Transverse colon (tissue), 4 donors: ENCODE data around the gene CNTFR. TPM values are rescaled to one million over a fixed set of nuclear protein-coding genes. Genes with fewer than 3 reads are reported as not detected.

Source experiments
- DNase-seq: peaks from one replicate; pipeline ENCODE4 v3.0.0-alpha.2; 2019
- H3K27ac ChIP-seq, 4 donors: fragments of 200-600 bp; sonication (generic); 2 replicates each; pipeline ENCODE4 v1.5.1; 2016 to 2018; ENCODE audit warnings: inconsistent platforms in 4 of 4
- H3K27me3 ChIP-seq: fragments of 200-600 bp; sonication (generic); 2 replicates; pipeline ENCODE4 v1.5.1; 2017; ENCODE audit warnings: inconsistent platforms
- H3K36me3 ChIP-seq, 4 donors: fragments of 200-600 bp; sonication (generic); 2 replicates each; pipeline ENCODE4 v1.5.1; 2017 to 2019; ENCODE audit warnings: inconsistent platforms in 4 of 4
- H3K4me1 ChIP-seq, 4 donors: fragments of 200-600 bp; sonication (generic); 2 replicates each; pipeline ENCODE4 v1.5.1; 2017 to 2020; ENCODE audit warnings: inconsistent platforms in 4 of 4
- H3K4me3 ChIP-seq, 4 donors: fragments of 200-600 bp; sonication (generic); 1 replicate in 1 of 4; 2 replicates in 3 of 4; pipeline versions ENCODE4 v1.5.1 to v1.6.1; 2017 to 2019; ENCODE audit warnings: inconsistent platforms in 4 of 4
- H3K9me3 ChIP-seq, 2 donors: fragments of 200-600 bp; sonication (generic); 2 replicates each; pipeline ENCODE4 v1.5.1; 2017 to 2019; ENCODE audit warnings: inconsistent platforms in 2 of 2
- CTCF ChIP-seq, 5 experiments: fragments of 200-600 bp in 3 of 5; fragments of 450-650 bp in 2 of 5; sonication (generic) in 3 of 5; IDR thresholded peaks; 1 replicate in 2 of 5; 2 replicates in 3 of 5; pipeline ENCODE4 v1.5.1; 2016 to 2017; ENCODE audit warnings: antibody characterized with exemption in 5 of 5, inconsistent platforms in 3 of 5, mild to moderate bottlenecking in 2 of 5, moderate library complexity in 1 of 5
- EP300 ChIP-seq: sonication (generic); formaldehyde crosslinking; IDR thresholded peaks from one replicate; pipeline ENCODE4 v1.6.1; 2017; ENCODE audit warnings: antibody characterized with exemption, low read depth
- POLR2A ChIP-seq: fragments of 450-650 bp; IDR thresholded peaks from one replicate; pipeline ENCODE4 v1.6.1; 2016; ENCODE audit warnings: antibody characterized with exemption, mild to moderate bottlenecking, moderate library complexity
- POLR2AphosphoS5 ChIP-seq, 3 donors: sonication (generic); formaldehyde crosslinking; IDR thresholded peaks; one replicate each; pipeline ENCODE4 v1.6.1; 2016; ENCODE audit warnings: antibody characterized with exemption in 3 of 3
- WGBS, 2 donors: methylation state at CpG; one replicate each; pipeline ENCODE4 v1.1.5; 2018; ENCODE audit warnings: low coverage in 1 of 2; 5-methylcytosine and 5-hydroxymethylcytosine counted together
- in situ Hi-C, 4 donors: fragments of 200-750 bp; cut with MboI; loops; one replicate each; pipeline versions ENCODE4 v1.15.0 to v1.15.1; 2017; ENCODE audit warnings: low sequenced_read_pairs in 3 of 4, low pct_ligation_motif_present in 1 of 4, low pct_unique_long_range_greater_than_20kb in 1 of 4
- intact Hi-C: fragments of 100-400 bp; cut with DNase I; formaldehyde crosslinking; loops from one replicate; pipeline ENCODE4 v1.15.1; 2023; ENCODE audit warnings: low total_unique reads
- total RNA-seq, 4 donors: library from RNA; depleted of rRNA; stranded (reverse); fragments of >200 nt; gene quantifications; one replicate each; pipeline ENCODE4 v1.1.0, GENCODE V29; 2016

Gene CNTFR
- total RNA-seq, 4 donors from 2014 or later: 5.2 to 59.1 (median 6.8) TPM

DNA sequence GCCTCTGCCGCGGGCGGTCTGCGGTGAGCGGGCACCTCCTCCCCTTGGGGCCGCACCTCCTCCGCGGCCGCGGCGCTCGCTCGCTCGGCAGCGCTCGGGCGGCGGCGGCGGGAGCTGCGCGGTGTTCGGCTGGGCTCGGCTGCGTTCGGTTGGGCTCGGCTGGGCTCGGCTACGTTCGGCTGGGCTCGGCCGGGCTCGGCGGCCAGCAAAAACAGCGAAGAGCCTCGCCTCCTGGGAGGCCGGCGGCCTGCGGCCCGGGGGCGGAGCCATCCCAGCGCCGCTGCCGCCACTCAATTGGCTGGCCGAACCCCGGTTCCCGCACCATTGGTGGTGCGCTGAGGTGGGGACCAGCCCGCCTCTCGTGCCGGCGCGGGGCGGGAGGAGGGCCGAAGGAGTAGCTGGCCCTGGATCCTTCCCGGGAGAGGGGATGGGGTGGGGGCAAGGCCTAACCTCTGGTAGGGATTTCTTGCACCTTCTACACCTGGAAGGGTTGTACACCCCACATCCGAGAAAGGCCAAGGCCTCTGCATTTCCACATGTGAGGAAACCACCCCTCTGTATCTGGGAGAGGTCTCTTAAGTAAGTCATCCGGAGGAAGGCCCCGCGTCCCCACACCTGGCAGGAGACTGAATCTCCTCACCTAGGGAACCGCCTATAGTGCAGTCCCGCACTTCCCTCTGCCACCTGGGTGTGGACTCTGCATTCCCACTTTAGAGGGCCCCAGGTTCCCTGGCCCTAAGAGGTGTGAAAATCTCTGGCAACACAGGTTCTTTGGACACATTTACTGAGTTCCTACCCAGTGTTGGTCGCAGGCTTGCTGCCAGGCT, 66.3 kb downstream of the CNTFR start, which contains the start of gene ENHO:
Gene ENHO (minus strand): TSS at position 20 of the 827 bp plus-strand sequence. CDS start 1,295 bp downstream, outside the sequence.
- in situ Hi-C loops: no loop called here
- H3K4me3 ChIP-seq: peak within 1 kb of the TSS; percentile 35 to 62 (median 44)
- peak within 1 kb of the TSS in 3 of 4 donors; percentile 48 to 57 (median 49) for H3K27ac ChIP-seq

DNA sequence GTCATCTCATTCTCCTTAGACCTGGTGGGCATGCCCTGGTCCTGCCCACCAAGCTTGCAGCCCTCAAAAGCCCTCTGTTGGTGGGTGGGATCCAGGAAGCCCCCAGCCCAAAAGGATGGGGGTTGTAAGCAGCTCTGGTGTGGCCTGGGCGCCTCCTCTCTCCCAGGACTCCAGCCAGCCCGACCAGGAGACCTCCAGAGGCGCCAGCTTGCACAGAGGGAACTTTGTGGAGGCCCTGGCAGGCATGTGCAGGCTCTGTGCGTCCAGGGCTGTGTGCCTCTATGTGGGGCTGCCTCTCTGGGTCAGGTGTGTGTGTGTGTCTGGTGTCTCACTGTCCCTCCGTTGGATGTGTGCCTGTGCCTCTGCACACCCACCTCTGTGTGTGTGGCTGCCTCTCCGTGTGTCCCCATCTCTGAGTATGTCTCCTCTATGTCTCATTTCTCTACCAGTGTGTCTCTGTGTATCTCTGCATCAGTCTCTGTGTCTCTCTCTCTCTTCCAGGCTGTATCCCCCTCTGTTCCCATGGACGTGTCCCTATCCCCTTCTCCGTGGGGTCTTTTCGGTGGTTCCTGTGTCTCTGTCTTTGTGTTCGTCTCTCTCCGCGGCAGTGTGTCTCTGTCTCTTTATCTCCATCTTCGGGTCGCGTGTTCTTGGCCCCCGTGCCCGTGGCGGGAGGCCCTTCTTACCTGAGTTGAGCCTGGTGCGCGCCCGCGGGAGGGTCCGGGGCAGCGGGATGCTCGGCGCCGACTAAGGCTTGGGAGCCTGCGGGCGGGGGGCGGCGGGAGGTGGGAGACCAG, 67.2 kb downstream of the CNTFR start:
- H3K27ac ChIP-seq: peak overlapping the region in 3 of 4 donors; percentile 48 to 57 (median 49)
- peaks cover 6 to 12% (median 10%) of the 10 kb centered on the region in 4 donors for H3K4me1 ChIP-seq
- intact Hi-C loops (no loop called here), in situ Hi-C loops (no loop called here)
- no peak for DNase-seq
- WGBS, 2 donors: 22 to 25% methylated on average over 6 to 24 of the region's 31 CpGs
- H3K27me3 ChIP-seq: peaks cover 21% of the 10 kb centered on the region
- TF ChIP-seq CTCF (IDR thresholded peaks at IDR 0.05): no peak
- TF ChIP-seq POLR2A: no peak
- no peak for TF ChIP-seq EP300
- TF ChIP-seq POLR2AphosphoS5 (IDR thresholded peaks at IDR 0.05): no peak
- peak overlapping the region; percentile 35 to 62 (median 44) for H3K4me3 ChIP-seq
- H3K36me3 ChIP-seq: no peaks in the 10 kb centered on the region
- H3K9me3 ChIP-seq: no peaks in the 10 kb centered on the region

More for the DNA sequence above, 66.3 kb downstream of the CNTFR start, which contains the start of gene ENHO:
- peaks cover 21% of the 10 kb centered on the region for H3K27me3 ChIP-seq
- peaks cover 6 to 12% (median 10%) of the 10 kb centered on the region in 4 donors for H3K4me1 ChIP-seq
- no peak for TF ChIP-seq POLR2AphosphoS5 (IDR thresholded peaks at IDR 0.05)
- no peak for TF ChIP-seq EP300
- no peak for TF ChIP-seq CTCF (IDR thresholded peaks at IDR 0.05)
- TF ChIP-seq POLR2A: no peak
- H3K9me3 ChIP-seq: no peaks in the 10 kb centered on the region
- DNase-seq: peak; percentile 92
- WGBS, 2 donors: 5 to 33% methylated on average over 1 to 34 of the region's 63 CpGs
- intact Hi-C loops: no loop called here
- H3K36me3 ChIP-seq: no peaks in the 10 kb centered on the region

DNA sequence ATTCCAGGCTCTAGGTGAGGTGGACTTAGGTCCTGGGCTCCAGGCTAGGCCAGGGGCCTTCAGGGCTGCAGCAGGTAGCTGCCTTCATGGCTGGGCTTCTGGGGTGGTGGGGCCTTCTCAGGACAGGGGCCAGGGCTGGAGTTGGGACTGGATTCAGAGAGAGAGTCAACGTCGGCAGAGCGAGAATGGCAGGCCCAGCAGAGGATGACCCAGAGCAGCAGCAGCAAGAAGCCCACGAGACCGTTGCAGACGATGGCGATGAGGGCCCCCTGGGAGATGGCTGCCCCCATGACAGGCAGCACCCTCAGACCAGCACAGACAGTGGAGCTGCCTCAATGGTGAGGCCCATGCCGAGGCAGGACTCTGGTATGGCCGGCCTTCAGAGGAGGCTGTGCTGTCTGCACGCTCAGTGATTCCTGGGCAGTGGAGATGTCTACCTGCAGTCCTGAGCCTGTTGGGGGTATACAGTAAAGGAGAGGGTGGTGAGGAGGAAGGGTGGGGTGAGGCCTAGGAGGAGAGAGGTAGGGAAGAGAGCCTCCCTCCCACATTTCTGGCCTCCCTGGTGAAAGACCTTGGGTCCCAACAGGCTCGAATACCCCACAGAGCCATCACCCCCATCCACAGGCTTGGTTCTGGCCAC, 68.0 kb downstream of the CNTFR start:
- DNase-seq: no peak
- no peak overlapping the region for H3K27ac ChIP-seq
- H3K4me1 ChIP-seq: peaks cover 6 to 12% (median 10%) of the 10 kb centered on the region in 4 donors
- H3K9me3 ChIP-seq: no peaks in the 10 kb centered on the region
- H3K27me3 ChIP-seq: peaks cover 21% of the 10 kb centered on the region
- TF ChIP-seq EP300 (no peak), POLR2AphosphoS5 (IDR thresholded peaks at IDR 0.05) (no peak), POLR2A (no peak), CTCF (IDR thresholded peaks at IDR 0.05) (no peak)
- WGBS, 2 donors: 96 to 100% methylated on average over 1 to 10 of the region's 11 CpGs
- in situ Hi-C loops (no loop called here), intact Hi-C loops (no loop called here)
- H3K4me3 ChIP-seq: no peak overlapping the region
- H3K36me3 ChIP-seq: no peaks in the 10 kb centered on the region
